Osteoblast (primary cell): ENCODE data around the gene SDHA. TPM values are rescaled to one million over a fixed set of nuclear protein-coding genes. Genes with fewer than 3 reads are reported as not detected.
A peak's percentile ranks its signal among the peaks of the same experiment; 100 is the strongest.

Experiments used
- DNase-seq: peaks from one replicate; pipeline ENCODE4 v3.0.0; 2011; ENCODE audit warnings: low spot score, mixed read lengths; ENCODE audit not compliant: insufficient read length; ENCODE audit errors: missing footprints
- H2AFZ ChIP-seq: 2 replicates; pipeline ENCODE4 v1.6.0; 2011; ENCODE audit warnings: mild to moderate bottlenecking, low read length
- H3K27ac ChIP-seq: 2 replicates; pipeline ENCODE4 v1.5.1; 2011; ENCODE audit warnings: mild to moderate bottlenecking, low read depth, low read length, moderate library complexity
- H3K27me3 ChIP-seq: 2 replicates; pipeline ENCODE4 v1.6.0; 2012; ENCODE audit warnings: mild to moderate bottlenecking, control low read depth, inconsistent platforms, low read length, moderate library complexity; ENCODE audit not compliant: insufficient read depth
- H3K36me3 ChIP-seq: 2 replicates; pipeline ENCODE4 v1.5.1; 2011; ENCODE audit warnings: mild to moderate bottlenecking, low read length, control low read depth, moderate library complexity; ENCODE audit not compliant: insufficient read depth
- H3K4me1 ChIP-seq: 2 replicates; pipeline ENCODE4 v1.5.1; 2011; ENCODE audit warnings: mild to moderate bottlenecking, low read length, control low read depth, moderate library complexity; ENCODE audit not compliant: insufficient read depth
- H3K4me2 ChIP-seq: 2 replicates; pipeline ENCODE4 v1.6.0; 2011; ENCODE audit warnings: mild to moderate bottlenecking, low read length; ENCODE audit not compliant: insufficient read depth
- H3K4me3 ChIP-seq: fragments of 200-600 bp; sonication (generic); 3 replicates; pipeline ENCODE4 v1.5.1; 2012; ENCODE audit warnings: mild to moderate bottlenecking, low read length, inconsistent platforms; ENCODE audit not compliant: insufficient read depth
- H3K79me2 ChIP-seq: 2 replicates; pipeline ENCODE4 v1.6.0; 2012; ENCODE audit warnings: mild to moderate bottlenecking, low read length, control low read depth, inconsistent platforms; ENCODE audit not compliant: insufficient read depth
- H3K9me3 ChIP-seq: 2 replicates; pipeline ENCODE4 v1.5.1; 2011; ENCODE audit warnings: low read depth, low read length, control low read depth
- H4K20me1 ChIP-seq: 2 replicates; pipeline ENCODE4 v1.6.0; 2012; ENCODE audit warnings: mild to moderate bottlenecking, low read length, control low read depth; ENCODE audit not compliant: insufficient read depth
- CTCF ChIP-seq: IDR thresholded peaks from 2 replicates; pipeline ENCODE4 v1.5.1; 2011; ENCODE audit warnings: mild to moderate bottlenecking, low read depth, low read length, moderate library complexity; ENCODE audit errors: extremely low read depth
- total RNA-seq: library from RNA; depleted of rRNA; stranded (reverse); fragments of >200 nt; gene quantifications from 2 replicates; pipeline ENCODE4 v1.2.3, GENCODE V29; 2012

The SDHA gene
- total RNA-seq, 1 donor, result 83.6 TPM

DNA sequence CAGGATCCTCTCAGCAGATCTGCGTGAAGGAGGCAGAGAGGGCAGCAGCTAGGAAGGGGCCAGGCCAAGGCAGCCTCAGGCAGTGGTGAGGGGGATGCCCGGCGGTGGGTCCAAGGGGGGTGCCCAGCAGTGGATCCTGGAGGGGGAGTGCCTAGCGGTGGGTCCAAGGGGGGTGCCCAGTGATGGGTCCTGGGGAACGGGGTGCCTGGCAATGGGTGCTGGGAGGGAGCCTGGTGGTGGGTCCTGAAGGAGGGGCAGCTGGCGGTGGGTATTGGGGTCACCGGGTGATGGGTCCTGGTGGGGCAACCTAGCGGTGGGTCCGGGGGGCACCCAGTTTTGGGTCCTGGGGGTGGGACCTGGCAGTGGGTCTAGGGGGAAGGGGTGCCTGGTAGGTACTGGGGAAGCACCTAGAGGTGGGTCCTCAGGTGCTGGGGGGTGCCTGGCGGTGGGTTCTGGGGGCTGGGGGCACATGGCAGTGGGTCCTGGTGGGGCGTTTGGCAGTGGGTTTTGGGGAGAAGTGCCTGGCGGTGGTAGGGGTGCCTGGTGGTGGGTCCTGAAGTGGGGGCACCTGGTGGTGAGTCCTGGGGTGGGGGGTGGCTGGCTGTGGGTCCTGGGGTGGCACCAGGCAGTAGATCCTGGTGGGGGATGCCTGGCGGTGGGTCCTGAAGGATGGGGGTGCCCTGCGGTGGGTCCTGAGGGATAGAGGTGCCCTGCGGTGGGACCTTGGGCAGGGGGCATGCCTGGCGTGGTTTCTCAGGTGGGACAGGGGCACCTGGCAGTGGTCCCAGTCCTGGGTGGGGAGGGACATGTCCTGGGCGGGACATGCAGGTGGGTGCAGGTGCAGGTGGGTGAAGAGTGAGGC lies 24.9 kb upstream of the SDHA start:
- no peak for TF ChIP-seq CTCF
- Histone ChIP-seq H2AFZ (no peak overlapping the region), H3K4me2 (no peak overlapping the region), H3K79me2 (no peaks in the 10 kb centered on the region), H3K9me3 (no peaks in the 10 kb centered on the region), H3K36me3 (no peaks in the 10 kb centered on the region), H3K27me3 (peaks cover 30% of the 10 kb centered on the region), H3K4me3 (no peak overlapping the region), H3K27ac (no peak overlapping the region), H3K4me1 (peaks cover 3% of the 10 kb centered on the region), H4K20me1 (peaks cover 8% of the 10 kb centered on the region)
- DNase-seq, result peak; percentile 72

- no peaks in the 10 kb centered on the region for H3K9me3 ChIP-seq
- no peaks in the 10 kb centered on the region for H3K79me2 ChIP-seq
- H3K4me2 ChIP-seq, result no peak overlapping the region
- H2AFZ ChIP-seq, result no peak overlapping the region
- no peaks in the 10 kb centered on the region for H3K36me3 ChIP-seq
- DNase-seq, result no peak
- no peaks in the 10 kb centered on the region for H3K4me1 ChIP-seq
- no peak overlapping the region for H3K27ac ChIP-seq
- peaks cover 8% of the 10 kb centered on the region for H4K20me1 ChIP-seq
- H3K4me3 ChIP-seq, result no peak overlapping the region
- H3K27me3 ChIP-seq, result peaks cover 29% of the 10 kb centered on the region
- no peak for TF ChIP-seq CTCF
These were observed 24.0 kb upstream of the SDHA start for GRCh38 chr5:194102-194501.

DNA sequence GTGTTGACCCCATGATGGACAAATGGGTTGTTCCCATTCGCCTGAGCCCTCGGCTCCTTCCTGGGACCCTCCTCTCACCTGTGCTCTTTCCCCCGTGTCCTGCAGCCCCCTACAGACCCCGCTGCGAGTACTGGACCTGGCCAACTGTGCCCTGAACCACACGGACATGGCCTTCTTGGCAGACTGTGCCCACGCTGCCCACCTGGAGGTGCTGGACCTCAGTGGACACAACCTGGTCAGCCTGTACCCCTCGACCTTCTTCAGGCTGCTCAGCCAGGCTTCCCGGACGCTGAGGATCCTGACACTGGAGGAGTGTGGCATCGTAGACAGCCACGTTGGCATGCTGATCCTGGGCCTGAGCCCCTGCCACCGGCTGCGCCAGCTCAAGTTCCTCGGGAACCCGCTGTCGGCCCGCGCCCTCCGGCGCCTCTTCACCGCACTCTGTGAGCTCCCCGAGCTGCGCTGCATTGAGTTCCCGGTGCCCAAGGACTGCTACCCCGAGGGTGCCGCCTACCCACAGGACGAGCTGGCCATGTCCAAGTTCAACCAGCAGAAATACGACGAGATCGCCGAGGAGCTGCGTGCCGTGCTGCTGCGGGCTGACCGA lies 23.4 kb upstream of the SDHA start:
- no peaks in the 10 kb centered on the region for H3K79me2 ChIP-seq
- TF ChIP-seq CTCF, result no peak
- peaks cover 28% of the 10 kb centered on the region for H3K27me3 ChIP-seq
- no peak overlapping the region for H3K27ac ChIP-seq
- peaks cover 8% of the 10 kb centered on the region for H4K20me1 ChIP-seq
- H3K4me3 ChIP-seq, result no peak overlapping the region
- no peaks in the 10 kb centered on the region for H3K36me3 ChIP-seq
- peak; percentile 79 for DNase-seq
- H3K4me2 ChIP-seq, result no peak overlapping the region
- H3K4me1 ChIP-seq, result no peaks in the 10 kb centered on the region
- no peaks in the 10 kb centered on the region for H3K9me3 ChIP-seq
- H2AFZ ChIP-seq, result no peak overlapping the region

GRCh38 chr5:195401-196160 lies 22.5 kb upstream of the SDHA start:
- TF ChIP-seq CTCF, result peak; percentile 14
- Histone ChIP-seq H3K4me1 (no peaks in the 10 kb centered on the region), H3K79me2 (no peaks in the 10 kb centered on the region), H4K20me1 (peaks cover 8% of the 10 kb centered on the region), H3K27me3 (peaks cover 20% of the 10 kb centered on the region), H3K27ac (no peak overlapping the region), H3K4me3 (no peak overlapping the region), H3K36me3 (no peaks in the 10 kb centered on the region), H3K9me3 (no peaks in the 10 kb centered on the region), H2AFZ (no peak overlapping the region), H3K4me2 (no peak overlapping the region)
- peak; percentile 86 for DNase-seq
